IMR-90 (cell line): ENCODE results near the gene DDC. TPM values are rescaled to one million over a fixed set of nuclear protein-coding genes. Genes with fewer than 3 reads are reported as not detected.

Experiments used
- ATAC-seq: fragments of 200-7000 bp; cut with Tn5 transposase; 2 replicates; pipeline ENCODE4 v1.9.1; 2020; ENCODE audit warnings: low read depth, mild to moderate bottlenecking, moderate library complexity
- BruUV-seq: library from RNA; stranded (reverse); fragments of 400-500 nt; replicated peaks from 2 replicates; lab custom pipeline; 2021; lab: Mats Ljungman, UMichigan
- CTCF ChIA-PET: fragments of 300-600 bp; formaldehyde crosslinking; extraction: SDS; loops from one replicate; lab custom pipeline; 2021; ENCODE audit warnings: antibody characterized with exemption; lab: Yijun Ruan, JAX
- POLR2A ChIA-PET: fragments of 300-600 bp; sonication (Branson Sonifier 250); formaldehyde crosslinking; loops from one replicate; lab custom pipeline; 2022; ENCODE audit warnings: antibody characterized with exemption; ENCODE audit not compliant: unreplicated experiment; lab: Charles Lee
- DNase-seq: peaks from one replicate; pipeline ENCODE4 v3.0.0; 2013
- H2AFZ ChIP-seq: replicated peaks from 2 replicates; pipeline ENCODE3; 2013; ENCODE audit warnings: low read length, mild to moderate bottlenecking; ENCODE audit not compliant: poor library complexity
- H2AK5ac ChIP-seq: 2 replicates; pipeline ENCODE4 v1.6.1; 2013; ENCODE audit warnings: low read depth, low read length, inconsistent platforms
- H2AK9ac ChIP-seq: replicated peaks from 2 replicates; pipeline ENCODE3; 2013; ENCODE audit warnings: mild to moderate bottlenecking, low read depth, low read length, moderate library complexity; ENCODE audit not compliant: poor library complexity
- H2BK120ac ChIP-seq: 2 replicates; pipeline ENCODE4 v1.6.1; 2013; ENCODE audit warnings: low read depth, low read length, inconsistent platforms
- H2BK15ac ChIP-seq: 3 replicates; pipeline ENCODE4 v1.6.1; 2013; ENCODE audit warnings: low read depth, low read length, inconsistent platforms
- H2BK20ac ChIP-seq: 2 replicates; pipeline ENCODE4 v1.6.1; 2013; ENCODE audit warnings: low read depth, mild to moderate bottlenecking, inconsistent platforms, low read length, moderate library complexity
- H2BK5ac ChIP-seq: 2 replicates; pipeline ENCODE4 v1.6.1; 2013; ENCODE audit warnings: mild to moderate bottlenecking, low read depth, low read length, inconsistent platforms; ENCODE audit not compliant: poor library complexity, severe bottlenecking
- H3K14ac ChIP-seq: replicated peaks from 2 replicates; pipeline ENCODE4 v1.6.1; 2013; ENCODE audit warnings: low read depth, low read length, inconsistent platforms
- H3K18ac ChIP-seq: 2 replicates; pipeline ENCODE4 v1.6.1; 2013; ENCODE audit warnings: low read depth, low read length, control low read depth
- H3K23ac ChIP-seq: 2 replicates; pipeline ENCODE4 v1.6.1; 2013; ENCODE audit warnings: low read depth, low read length, inconsistent platforms
- H3K27ac ChIP-seq: 2 replicates; pipeline ENCODE4 v1.5.1; 2013; ENCODE audit warnings: mild to moderate bottlenecking, control low read depth, low read length; ENCODE audit not compliant: insufficient read depth
- H3K27me3 ChIP-seq: 2 replicates; pipeline ENCODE4 v1.6.1; 2013; ENCODE audit warnings: low read length; ENCODE audit not compliant: control insufficient read depth, insufficient read depth
- H3K36me3 ChIP-seq: 2 replicates; pipeline ENCODE4 v1.6.1; 2013; ENCODE audit warnings: low read length, mixed read lengths; ENCODE audit not compliant: control insufficient read depth, insufficient read depth
- H3K4ac ChIP-seq: 2 replicates; pipeline ENCODE4 v1.6.1; 2013; ENCODE audit warnings: low read depth, low read length, inconsistent platforms
- H3K4me1 ChIP-seq: 2 replicates; pipeline ENCODE4 v1.6.1; 2013; ENCODE audit warnings: low read length, mixed read lengths; ENCODE audit not compliant: control insufficient read depth, insufficient read depth
- H3K4me2 ChIP-seq: 2 replicates; pipeline ENCODE4 v1.6.1; 2013; ENCODE audit warnings: low read depth, mild to moderate bottlenecking, control low read depth, low read length, moderate library complexity
- H3K4me3 ChIP-seq: 2 replicates; pipeline ENCODE4 v1.5.1; 2013; ENCODE audit warnings: low read depth, mild to moderate bottlenecking, control low read depth, low read length, moderate library complexity; ENCODE audit not compliant: insufficient read depth
- H3K56ac ChIP-seq: 2 replicates; pipeline ENCODE4 v1.6.1; 2013; ENCODE audit warnings: low read length, inconsistent platforms; ENCODE audit not compliant: insufficient read depth; ENCODE audit errors: extremely low read depth
- H3K79me1 ChIP-seq, 2 experiments: 2 replicates each; pipeline ENCODE4 v1.6.1; 2013; ENCODE audit warnings: low read length in 2 of 2, inconsistent platforms in 1 of 2, low read depth in 1 of 2
- H3K9ac ChIP-seq: 2 replicates; pipeline ENCODE4 v1.6.1; 2013; ENCODE audit warnings: low read depth, low read length, control low read depth
- H3K9me1 ChIP-seq: 2 replicates; pipeline ENCODE4 v1.6.1; 2013; ENCODE audit warnings: low read length, inconsistent platforms; ENCODE audit not compliant: insufficient read depth
- H3K9me3 ChIP-seq: 2 replicates; pipeline ENCODE4 v1.6.1; 2013; ENCODE audit warnings: low read length; ENCODE audit not compliant: control insufficient read depth, insufficient read depth
- H4K20me1 ChIP-seq: 2 replicates; pipeline ENCODE4 v1.6.1; 2013; ENCODE audit warnings: low read length, inconsistent platforms; ENCODE audit not compliant: insufficient read depth
- H4K5ac ChIP-seq: 2 replicates; pipeline ENCODE4 v1.6.1; 2013; ENCODE audit warnings: mild to moderate bottlenecking, low read depth, low read length, control low read depth
- H4K8ac ChIP-seq, 2 experiments: 2 replicates each; pipeline ENCODE4 v1.6.1; 2013; ENCODE audit warnings: low read depth in 2 of 2, low read length in 2 of 2, control low read depth in 1 of 2, inconsistent platforms in 1 of 2
- H4K91ac ChIP-seq: 2 replicates; pipeline ENCODE4 v1.6.1; 2013; ENCODE audit warnings: low read depth, low read length, inconsistent platforms; ENCODE audit not compliant: insufficient read depth
- BHLHE40 ChIP-seq: fragments of 150-350 bp; IDR thresholded peaks from 2 replicates; pipeline ENCODE4 v1.6.1; 2016; ENCODE audit warnings: mild to moderate bottlenecking, low read depth, low read length
- CEBPB ChIP-seq: IDR thresholded peaks from 2 replicates; pipeline ENCODE4 v1.6.1; 2012; ENCODE audit warnings: low read depth, low read length, improper control_type of control experiment
- CHD1 ChIP-seq: IDR thresholded peaks from 2 replicates; pipeline ENCODE4 v1.6.1; 2012; ENCODE audit warnings: low read depth, low read length, improper control_type of control experiment
- FOS ChIP-seq: fragments of 150-350 bp; IDR thresholded peaks from 2 replicates; pipeline ENCODE4 v1.6.1; 2016; ENCODE audit warnings: low read depth, low read length
- MXI1 ChIP-seq: IDR thresholded peaks from 2 replicates; pipeline ENCODE4 v1.6.1; 2012; ENCODE audit warnings: low read depth, mild to moderate bottlenecking, low read length, moderate library complexity, borderline replicate concordance
- NFE2L2 ChIP-seq: fragments of 150-350 bp; IDR thresholded peaks from 2 replicates; pipeline ENCODE4 v1.6.1; 2016; ENCODE audit warnings: low read depth, mild to moderate bottlenecking, low read length
- RAD21 ChIP-seq: IDR thresholded peaks from 2 replicates; pipeline ENCODE4 v1.6.1; 2012; ENCODE audit warnings: low read length, improper control_type of control experiment
- RCOR1 ChIP-seq: IDR thresholded peaks from 2 replicates; pipeline ENCODE4 v1.6.1; 2012; ENCODE audit warnings: mild to moderate bottlenecking, low read length, improper control_type of control experiment; ENCODE audit not compliant: insufficient replicate concordance
- SMC3 ChIP-seq: fragments of 150-350 bp; IDR thresholded peaks from 2 replicates; pipeline ENCODE4 v1.6.1; 2016; ENCODE audit warnings: low read depth, mild to moderate bottlenecking, antibody characterized with exemption, low read length, moderate library complexity
- USF2 ChIP-seq: fragments of 150-350 bp; IDR thresholded peaks from 2 replicates; pipeline ENCODE4 v1.6.1; 2017; ENCODE audit warnings: mild to moderate bottlenecking, antibody characterized with exemption, low read length, low read depth
- WGBS, 2 experiments: methylation state at CpG; one replicate each; pipeline versions ENCODE4 v1.1.5 to v1.1.7; 2013; ENCODE audit warnings: missing lambda C conversion rate in 2 of 2; ENCODE audit not compliant: insufficient read length in 1 of 2; ENCODE audit errors: extremely low coverage in 2 of 2; 5-methylcytosine and 5-hydroxymethylcytosine counted together
- dilution Hi-C: fragments of 300-500 bp; cut with HindIII; formaldehyde crosslinking; loops from one replicate; pipeline ENCODE4 v1.14.3; 2018; ENCODE audit warnings: low sequenced_read_pairs; ENCODE audit not compliant: unreplicated experiment
- in situ Hi-C: fragments of 300-500 bp; cut with MboI; formaldehyde crosslinking; loops from 3 replicates; pipeline ENCODE4 v1.14.3; 2019; ENCODE audit warnings: low sequenced_read_pairs, inconsistent platforms, mixed read lengths
- intact Hi-C: fragments of 100-400 bp; cut with micrococcal nuclease; formaldehyde crosslinking; loops from 2 replicates; pipeline ENCODE4 v1.10.0; 2022
- polyA plus RNA-seq, 3 experiments: library from polyadenylated mRNA; depleted of rRNA; stranded (reverse); fragments of >200 nt; gene quantifications; 2 replicates each; pipeline ENCODE4 v1.2.3, GENCODE V29; 2012; ENCODE audit warnings: low replicate concordance in 1 of 3
- total RNA-seq: library from RNA; depleted of rRNA; stranded (reverse); fragments of >200 nt; gene quantifications from 2 replicates; pipeline ENCODE4 v1.2.3, GENCODE V29; 2012

The DDC gene
- total and polyA plus RNA-seq, 2 of the 4 experiments (the other 2 are of a cell fraction) = not detected

DNA sequence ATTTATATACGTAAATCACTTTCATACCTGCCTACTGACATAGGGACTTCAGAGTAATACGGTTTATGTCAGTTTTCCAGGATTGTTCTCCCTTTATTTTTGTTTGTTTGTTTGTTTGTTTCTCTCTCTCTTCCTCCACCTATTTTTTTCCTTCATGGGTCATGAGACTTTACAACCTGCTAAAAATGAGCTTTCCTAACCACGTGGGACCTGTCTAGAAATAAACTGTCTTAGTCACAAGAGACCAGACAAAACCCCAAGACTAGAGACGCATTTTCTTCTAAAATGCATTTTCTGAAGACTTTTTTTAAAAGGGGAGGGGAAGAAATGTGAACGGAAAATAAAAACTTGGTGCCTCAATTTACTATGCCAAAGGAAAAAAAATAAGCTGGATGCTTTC lies 74.0 kb downstream of the DDC start:
- Histone ChIP-seq H4K5ac (no peak overlapping the region), H3K18ac (no peak overlapping the region), H3K4me1 (no peaks in the 10 kb centered on the region), H2BK20ac (no peak overlapping the region), H2AK5ac (no peak overlapping the region), H4K8ac (no peak overlapping the region), H3K9me1 (no peaks in the 10 kb centered on the region), H3K9ac (no peak overlapping the region), H2BK5ac (no peak overlapping the region), H3K4me3 (no peak overlapping the region), H2BK120ac (no peak overlapping the region), H2AFZ (no peak overlapping the region), H3K27me3 (peaks cover 2% of the 10 kb centered on the region), H4K20me1 (no peaks in the 10 kb centered on the region), H3K79me1 (no peaks in the 10 kb centered on the region), H3K9me3 (0 out of 2 replicates have a peak, but pooled peaks cover 2% of the 10 kb centered on the region), H3K56ac (no peak overlapping the region), H4K91ac (no peak overlapping the region), H3K23ac (no peak overlapping the region), H3K4ac (no peak overlapping the region), H3K36me3 (no peaks in the 10 kb centered on the region), H3K4me2 (no peak overlapping the region), H3K14ac (no peak overlapping the region), H3K27ac (no peak overlapping the region), H2AK9ac (no peak overlapping the region), H2BK15ac (no peak overlapping the region)
- CTCF ChIA-PET = no interaction called here
- POLR2A ChIA-PET = no interaction called here
- intact Hi-C loops = no loop called here
- WGBS, 2 experiments = no CpG with 5 or more reads among the region's 5 CpGs
- DNase-seq (no peak), ATAC-seq (no peak)
- dilution Hi-C loops = no loop called here
- in situ Hi-C loops = no loop called here
- BruUV-seq = no TSS peak
- TF ChIP-seq MXI1 (no peak), SMC3 (no peak), FOS (no peak), RAD21 (no peak), NFE2L2 (no peak), RCOR1 (no peak), USF2 (no peak), CEBPB (no peak), BHLHE40 (no peak), CHD1 (no peak)
